Measurements from ENCODE around the gene SPIRE1. TPM values are rescaled to one million over a fixed set of nuclear protein-coding genes. Genes with fewer than 3 reads are reported as not detected.

Gene SPIRE1
- 19.1 and 21.2 TPM in 2 replicates for total RNA-seq (2014; rRNA removed; shearing (Covaris generic))

DNA sequence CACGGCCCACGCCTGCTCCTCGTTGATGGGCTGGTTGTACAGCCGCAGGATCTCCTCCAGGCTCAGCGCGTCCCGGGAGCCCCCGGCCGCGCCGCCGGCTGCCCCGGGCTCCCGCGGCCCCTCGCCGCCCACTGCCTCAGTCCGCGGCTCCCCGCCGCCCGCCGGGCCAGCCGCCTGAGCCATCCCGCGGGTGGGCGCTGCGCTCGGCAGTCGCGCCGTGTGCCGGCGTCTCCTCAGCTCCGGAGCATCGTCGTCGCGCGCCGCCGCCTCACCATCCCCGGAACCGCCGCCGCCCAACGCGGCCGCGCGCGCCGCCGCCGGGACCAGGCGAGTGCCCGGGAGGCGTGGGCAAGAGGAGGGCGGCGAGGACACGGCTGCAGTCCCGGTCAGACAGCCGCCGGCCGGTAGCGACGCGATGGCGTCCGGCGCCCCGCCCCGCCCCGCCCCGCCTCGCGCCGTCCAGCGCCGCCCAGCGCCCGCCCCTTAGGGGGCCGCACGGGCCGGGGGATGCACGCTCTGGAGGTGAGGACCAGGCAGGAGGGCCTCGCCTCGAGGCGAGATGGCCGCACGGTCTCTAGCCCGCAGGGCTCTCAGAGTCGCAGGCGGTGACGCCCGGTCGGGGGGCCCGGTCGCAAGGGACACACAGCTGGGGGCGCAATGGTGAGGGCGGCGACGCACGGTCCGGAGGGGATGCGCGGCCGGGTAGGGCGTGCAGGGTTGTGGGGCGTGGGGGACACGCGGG, at the start of gene SPIRE1:
SPIRE1 (minus strand) TSS at position 424 of the 742 bp plus-strand sequence; CDS start at position 183, 241 bp downstream.
- peak; percentile 67 for DNase-seq (ENCODE audit: low read depth)

GRCh38 chr18:12703664-12704063, 45.8 kb upstream of the SPIRE1 start:
- peak; percentile 53 for DNase-seq (ENCODE audit: low read depth)

DNA sequence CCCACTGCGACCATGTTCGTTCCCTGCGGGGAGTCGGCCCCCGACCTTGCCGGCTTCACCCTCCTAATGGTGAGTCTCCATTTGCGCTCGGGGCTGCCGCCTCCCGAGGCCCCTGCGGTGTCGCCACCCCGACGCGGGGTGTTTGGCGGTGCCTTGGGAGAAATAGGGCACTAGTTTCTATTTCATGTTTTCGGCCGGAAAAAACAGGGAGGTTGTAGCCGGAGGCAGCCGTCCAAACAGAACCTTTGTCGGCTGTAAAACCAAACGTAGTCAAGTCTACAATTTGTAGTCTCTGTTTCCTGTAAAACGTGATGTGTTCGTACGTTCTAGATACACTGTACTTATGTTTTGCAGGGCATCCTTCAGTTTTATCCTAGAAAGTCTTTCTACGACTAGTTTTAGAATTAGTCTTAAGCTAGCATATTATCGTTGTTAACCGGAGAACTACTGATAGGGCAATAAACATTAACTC, 45.2 kb upstream of the SPIRE1 start:
- no peak for DNase-seq (ENCODE audit: low read depth)

GRCh38 chr18:12702221-12703095, 44.6 kb upstream of the SPIRE1 start, which contains the start of the genes CEP76 and PSMG2:
Gene CEP76, minus strand, starts transcription at chr18:12702723. Its CDS starts 175 bp downstream, at chr18:12702548.
Gene PSMG2, plus strand, starts transcription at chr18:12703042. Its CDS starts 66 bp downstream, at chr18:12703108.
- DNase-seq (ENCODE audit: low read depth), result peak; percentile 86

- no peak for DNase-seq (ENCODE audit: low read depth)
Observed at GRCh38 chr18:12701161-12701560, 43.3 kb upstream of the SPIRE1 start.

GRCh38 chr18:12699747-12700146, 41.8 kb upstream of the SPIRE1 start:
- no peak for DNase-seq (ENCODE audit: low read depth)

DNA sequence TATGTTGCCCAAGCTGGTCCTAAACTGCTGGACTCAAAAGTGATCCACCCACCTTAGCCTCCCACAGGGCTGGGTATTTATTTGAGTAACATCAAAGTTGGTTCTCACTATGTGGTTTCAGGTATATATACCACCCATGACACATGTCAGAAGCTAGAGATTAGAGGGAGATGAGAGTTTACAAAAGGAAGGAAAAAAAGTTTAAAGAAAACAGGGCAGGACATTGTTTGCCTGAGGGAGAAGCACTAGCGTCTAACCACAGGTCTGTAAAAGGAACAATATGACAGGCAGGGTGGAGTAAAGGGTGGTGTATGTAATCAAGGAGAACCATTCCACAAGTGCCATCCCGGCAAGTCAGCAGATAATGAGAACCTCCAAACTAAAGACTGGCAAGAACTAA, 36.1 kb upstream of the SPIRE1 start:
- peak; percentile 3 for DNase-seq (ENCODE audit: low read depth)

DNA sequence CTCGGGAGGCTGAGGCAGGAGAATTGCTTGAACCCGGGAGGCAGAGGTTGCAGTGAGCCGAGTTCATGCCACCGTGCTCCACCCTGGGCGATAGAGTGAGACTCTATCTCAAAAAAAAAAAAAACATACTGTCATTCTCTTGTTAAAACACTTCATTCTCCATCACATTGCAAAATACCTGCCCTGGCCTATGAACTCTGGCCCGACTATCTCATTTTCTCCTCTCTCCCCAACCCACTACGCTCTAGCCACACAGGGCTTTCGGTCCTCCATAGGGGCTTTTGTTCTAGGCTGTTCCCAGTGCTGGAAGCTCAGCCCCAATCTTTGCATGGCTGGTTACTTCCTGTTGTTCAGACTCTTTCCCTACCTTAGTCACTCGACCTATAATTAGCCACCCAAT, 34.3 kb upstream of the SPIRE1 start:
- no peak for DNase-seq (ENCODE audit: low read depth)

GRCh38 chr18:12689256-12689850, 31.4 kb upstream of the SPIRE1 start:
- no peak for DNase-seq (ENCODE audit: low read depth)

GRCh38 chr18:12686100-12686499, 28.2 kb upstream of the SPIRE1 start:
- peak; percentile 4 for DNase-seq (ENCODE audit: low read depth)

GRCh38 chr18:12679183-12679786, 21.4 kb upstream of the SPIRE1 start:
- no peak for DNase-seq (ENCODE audit: low read depth)

DNA sequence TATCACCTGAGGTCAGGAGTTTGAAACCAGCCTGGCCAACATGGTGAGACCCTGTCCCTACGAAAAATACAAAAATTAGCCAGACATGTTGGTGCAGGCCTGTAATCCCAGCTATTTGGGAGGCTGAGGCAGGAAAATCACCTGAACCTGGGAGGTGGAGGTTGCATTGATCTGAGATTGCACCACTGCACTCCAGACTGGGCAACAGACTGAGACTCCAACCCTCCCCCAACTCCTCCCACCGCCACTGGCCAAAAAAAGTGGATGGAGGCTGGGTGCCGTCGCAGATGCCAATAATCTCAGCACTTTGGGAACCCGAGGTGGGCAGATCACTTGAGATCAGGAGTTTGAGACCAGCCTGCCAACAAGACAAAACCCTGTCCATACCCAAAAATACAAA, 10.1 kb upstream of the SPIRE1 start:
- no peak for DNase-seq (ENCODE audit: low read depth)

DNA sequence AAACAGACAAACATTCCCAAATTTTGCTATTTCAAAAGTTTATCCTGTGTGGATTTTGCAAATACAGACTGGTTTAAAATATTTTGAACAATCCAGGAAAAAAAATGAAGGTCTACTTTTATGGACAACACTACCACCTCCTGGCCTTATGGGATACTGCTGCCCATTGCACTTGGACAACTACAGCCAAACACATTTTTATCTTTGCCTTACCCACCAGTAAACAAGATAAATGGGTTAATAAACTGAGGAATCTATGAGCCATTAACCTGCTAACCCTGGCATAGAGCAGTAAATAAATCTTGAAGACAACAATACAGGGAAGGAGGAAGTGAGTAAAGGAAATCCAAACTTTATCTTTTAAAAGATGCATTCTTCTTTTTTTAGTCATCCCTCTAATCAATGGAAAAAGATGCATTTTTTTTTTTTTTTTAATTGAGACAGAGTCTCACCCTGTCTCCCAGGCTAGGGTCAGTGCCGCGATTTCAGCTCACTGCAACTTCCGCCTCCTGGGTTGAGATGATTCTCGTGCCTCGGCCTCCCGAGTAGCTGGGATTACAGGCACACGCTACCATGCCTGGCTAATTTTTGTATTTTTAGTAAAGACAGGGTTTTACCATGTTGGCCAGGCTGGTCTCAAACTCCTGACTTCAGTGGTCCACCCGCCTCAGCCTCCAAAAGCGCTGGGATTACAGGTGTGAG, 2.1 kb upstream of the SPIRE1 start:
- DNase-seq (ENCODE audit: low read depth), result peak; percentile 61

GRCh38 chr18:12658426-12659138, 675 bp upstream of the SPIRE1 start:
- DNase-seq (ENCODE audit: low read depth), result peak; percentile 44

DNA sequence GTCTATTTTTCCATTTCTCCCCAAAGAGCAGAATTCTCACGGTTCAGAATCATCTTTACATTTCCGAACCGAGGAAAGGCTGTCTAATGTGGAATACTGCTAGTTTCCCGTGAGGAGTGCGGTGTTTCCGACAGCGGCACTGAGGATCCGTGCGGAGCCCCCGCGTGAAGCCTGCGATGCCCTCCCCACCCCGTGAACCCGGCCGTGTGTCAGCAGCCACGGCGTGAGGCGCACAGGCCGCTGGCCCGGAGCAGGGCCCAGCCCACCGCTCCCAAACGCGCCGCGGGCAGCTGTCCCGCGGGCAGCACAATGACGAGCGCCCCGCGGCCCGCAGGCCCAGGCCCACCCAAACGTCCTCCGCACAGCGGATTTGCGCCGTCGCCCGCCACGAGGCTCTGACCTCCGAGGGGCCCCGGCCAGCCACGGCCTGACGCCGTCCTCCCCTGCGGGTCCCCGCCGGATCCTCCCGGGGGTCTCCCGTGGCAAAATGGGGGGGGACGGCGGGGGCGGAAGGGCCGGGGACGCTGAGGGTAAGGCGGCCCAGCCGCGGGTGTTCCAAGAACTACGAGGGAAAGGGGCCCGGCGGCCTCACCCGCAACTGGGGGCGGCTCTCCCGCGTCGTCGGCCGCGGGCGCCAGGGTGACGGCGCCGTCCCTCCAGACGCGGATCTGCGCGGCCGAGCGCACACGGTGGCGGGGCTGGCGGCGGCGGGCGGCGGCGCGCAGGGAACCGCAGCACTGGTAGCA, 796 bp downstream of the SPIRE1 start:
- peak; percentile 39 for DNase-seq (ENCODE audit: low read depth)

DNA sequence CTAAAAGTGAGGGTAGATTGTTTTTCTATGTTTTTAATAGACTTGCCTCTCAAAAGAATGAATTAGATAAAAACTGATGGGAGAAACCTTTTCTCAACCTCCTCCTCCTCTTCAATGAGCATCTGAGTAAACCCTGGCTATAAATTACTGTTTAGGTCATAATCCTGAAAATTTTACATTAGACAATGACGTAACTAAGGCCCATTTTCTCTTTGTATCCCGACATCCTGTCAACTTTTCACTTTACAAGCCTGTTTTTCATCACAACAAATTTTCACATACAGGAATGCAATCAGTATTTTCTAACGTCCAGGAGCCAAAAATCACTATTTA, 1.3 kb downstream of the SPIRE1 start:
- DNase-seq (ENCODE audit: low read depth), result peak; percentile 12

GRCh38 chr18:12654971-12655370, 2.9 kb downstream of the SPIRE1 start:
- DNase-seq (ENCODE audit: low read depth), result no peak

DNA sequence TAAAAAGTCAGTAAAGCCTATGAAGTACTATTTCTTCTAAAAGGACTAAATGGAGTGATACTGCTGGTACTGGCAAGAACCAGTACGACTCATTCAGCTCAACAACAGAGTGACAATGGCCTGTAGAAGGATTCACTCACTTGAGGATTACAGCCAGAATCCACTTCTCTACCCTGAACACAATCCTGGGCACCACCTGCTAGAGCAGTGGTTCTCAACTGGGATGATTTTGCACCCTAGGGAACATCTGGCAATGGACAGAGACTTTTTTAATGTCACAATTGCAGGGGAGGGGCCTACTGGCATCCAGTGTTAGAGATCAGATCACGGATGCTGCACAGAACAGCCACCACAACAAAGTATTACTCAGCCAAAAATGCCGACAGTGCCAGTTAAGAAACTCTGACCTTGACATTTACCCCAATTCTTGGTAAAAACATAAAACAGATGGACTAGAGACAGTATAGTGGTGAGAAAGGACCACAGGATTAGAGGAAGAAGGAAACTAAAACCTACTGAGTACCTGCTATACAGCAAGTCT, 5.0 kb downstream of the SPIRE1 start:
- peak; percentile 76 for DNase-seq (ENCODE audit: low read depth)

- no peak for DNase-seq (ENCODE audit: low read depth)
Observed at GRCh38 chr18:12651651-12652050, 6.3 kb downstream of the SPIRE1 start.

All from M059J (cell line).